Keratinocyte (primary cell): ENCODE results near the gene ECE2. TPM values are rescaled to one million over a fixed set of nuclear protein-coding genes. Genes with fewer than 3 reads are reported as not detected.

Source experiments
- DNase-seq: peaks from one replicate; pipeline ENCODE4 v3.0.0-alpha.2; 2011; ENCODE audit warnings: low read depth, missing footprints, low spot score
- FAIRE-seq: peaks from 2 replicates; lab custom pipeline; 2011; peaks lifted over from hg19 to GRCh38; lab: Jason Lieb, UNC
- H2AFZ ChIP-seq: 2 replicates; pipeline ENCODE4 v1.6.0; 2012; ENCODE audit warnings: low read length, control low read depth, inconsistent platforms; ENCODE audit not compliant: control insufficient read depth
- H3K27ac ChIP-seq: 2 replicates; pipeline ENCODE4 v1.5.1; 2011; ENCODE audit warnings: low read length; ENCODE audit not compliant: control insufficient read depth, insufficient read depth
- H3K27me3 ChIP-seq: 3 replicates; pipeline ENCODE4 v1.6.0; 2011; ENCODE audit warnings: low read length; ENCODE audit not compliant: control insufficient read depth, insufficient read depth; ENCODE audit errors: extremely low read depth
- H3K36me3 ChIP-seq, 2 experiments: 2 replicates in 1 of 2; 3 replicates in 1 of 2; pipeline ENCODE4 v1.5.1; 2011; ENCODE audit warnings: low read length in 2 of 2, mild to moderate bottlenecking in 1 of 2; ENCODE audit not compliant: control insufficient read depth in 2 of 2, insufficient read depth in 2 of 2; ENCODE audit errors: extremely low read depth in 1 of 2
- H3K4me1 ChIP-seq: 3 replicates; pipeline ENCODE4 v1.5.1; 2011; ENCODE audit warnings: low read length; ENCODE audit not compliant: control insufficient read depth, insufficient read depth; ENCODE audit errors: extremely low read depth
- H3K4me2 ChIP-seq: 3 replicates; pipeline ENCODE4 v1.6.0; 2011; ENCODE audit warnings: low read depth, low read length; ENCODE audit not compliant: control insufficient read depth, insufficient read depth; ENCODE audit errors: extremely low read depth
- H3K4me3 ChIP-seq, 3 experiments: fragments of 200-600 bp in 1 of 3; sonication (generic) in 1 of 3; 2 replicates in 2 of 3; 3 replicates in 1 of 3; pipeline ENCODE4 v1.5.1; 2011 to 2016; ENCODE audit warnings: low read length in 3 of 3, mild to moderate bottlenecking in 3 of 3, control low read depth in 2 of 3, inconsistent platforms in 1 of 3, low read depth in 1 of 3, mixed read lengths in 1 of 3, mixed run types in 1 of 3, moderate library complexity in 1 of 3; ENCODE audit not compliant: control insufficient read depth in 2 of 3, insufficient read depth in 2 of 3; ENCODE audit errors: extremely low read depth in 1 of 3
- H3K79me2 ChIP-seq: 2 replicates; pipeline ENCODE4 v1.6.0; 2012; ENCODE audit warnings: low read length; ENCODE audit not compliant: control insufficient read depth, insufficient read depth
- H3K9ac ChIP-seq: 3 replicates; pipeline ENCODE4 v1.6.0; 2011; ENCODE audit warnings: low read length; ENCODE audit not compliant: control insufficient read depth, insufficient read depth; ENCODE audit errors: extremely low read depth
- H3K9me1 ChIP-seq: 3 replicates; pipeline ENCODE4 v1.6.0; 2011; ENCODE audit warnings: low read length; ENCODE audit not compliant: control insufficient read depth, insufficient read depth; ENCODE audit errors: extremely low read depth
- H3K9me3 ChIP-seq: 2 replicates; pipeline ENCODE4 v1.5.1; 2012; ENCODE audit warnings: low read depth, low read length; ENCODE audit not compliant: control insufficient read depth
- H4K20me1 ChIP-seq: 3 replicates; pipeline ENCODE4 v1.6.0; 2011; ENCODE audit warnings: low read length; ENCODE audit not compliant: control insufficient read depth, insufficient read depth; ENCODE audit errors: extremely low read depth
- CTCF ChIP-seq, 3 experiments: IDR thresholded peaks in 1 of 3; conservative IDR thresholded peaks in 1 of 3; optimal IDR thresholded peaks in 1 of 3; 2 replicates in 2 of 3; 3 replicates in 1 of 3; pipeline versions ENCODE3 to v1.5.1; 2011; ENCODE audit warnings: low read length in 3 of 3, mild to moderate bottlenecking in 3 of 3, moderate library complexity in 2 of 3, control low read depth in 1 of 3, inconsistent platforms in 1 of 3; ENCODE audit not compliant: insufficient read depth in 2 of 3; ENCODE audit errors: extremely low read depth in 1 of 3
- EZH2 ChIP-seq: IDR thresholded peaks from one replicate; pipeline ENCODE4 v1.6.1; 2012; ENCODE audit warnings: inconsistent platforms, mild to moderate bottlenecking, low read length, moderate library complexity
- dilution Hi-C: fragments of 300-500 bp; cut with MboI; formaldehyde crosslinking; loops from one replicate; pipeline ENCODE4 v1.7.0; 2020; ENCODE audit warnings: low sequenced_read_pairs; ENCODE audit not compliant: extremely low pct_ligation_motif_present
- polyA plus RNA-seq, 5 experiments: library from polyadenylated mRNA; depleted of rRNA in 3 of 5; stranded (reverse) in 3 of 5; stranded (forward) in 1 of 5; unstranded in 1 of 5; fragments of >200 nt; gene quantifications; 1 replicate in 1 of 5; 2 replicates in 3 of 5; 3 replicates in 1 of 5; pipeline versions ENCODE4 v1.2.1 to v1.2.3, GENCODE V29; 2011 to 2012; ENCODE audit warnings: missing spikeins in 2 of 5, low read depth in 1 of 5, low replicate concordance in 1 of 5

ECE2 gene
- polyA plus RNA-seq, 1 donor (not counting 4 experiments of a cell fraction or from before 2014, with no cell fraction given), result not detected

GRCh38 chr3:184277366-184277765, 1.5 kb downstream of the ECE2 start:
- Histone ChIP-seq H2AFZ (no peak overlapping the region), H4K20me1 (no peaks in the 10 kb centered on the region), H3K27me3 (peaks cover 40% of the 10 kb centered on the region), H3K79me2 (no peaks in the 10 kb centered on the region), H3K4me3 (no peak overlapping the region), H3K27ac (no peak overlapping the region), H3K36me3 (no peaks in the 10 kb centered on the region), H3K4me2 (no peak overlapping the region), H3K9me3 (no peaks in the 10 kb centered on the region), H3K4me1 (no peaks in the 10 kb centered on the region), H3K9me1 (no peaks in the 10 kb centered on the region), H3K9ac (no peak overlapping the region)
- dilution Hi-C loops, result no loop called here
- no peak for FAIRE-seq
- no peak for DNase-seq
- TF ChIP-seq EZH2, result no peak
- no peak for TF ChIP-seq CTCF (optimal IDR thresholded peaks at IDR 0.05 in 1 of 3, IDR thresholded peaks at IDR 0.05 in 1 of 3, conservative IDR thresholded peaks at IDR 0.05 in 1 of 3; ENCODE audit: extremely low read depth in 1 of 3, insufficient read depth in 2 of 3, low read length in 3 of 3)

GRCh38 chr3:184282941-184283340, 7.1 kb downstream of the ECE2 start:
- no peak for TF ChIP-seq CTCF (optimal IDR thresholded peaks at IDR 0.05 in 1 of 3, IDR thresholded peaks at IDR 0.05 in 1 of 3, conservative IDR thresholded peaks at IDR 0.05 in 1 of 3; ENCODE audit: extremely low read depth in 1 of 3, insufficient read depth in 2 of 3, low read length in 3 of 3)
- no peak for TF ChIP-seq EZH2
- no peak overlapping the region for H3K27ac ChIP-seq
- H3K27me3 ChIP-seq, result peaks cover 6% of the 10 kb centered on the region
- H3K4me2 ChIP-seq, result no peak overlapping the region
- H3K36me3 ChIP-seq, result no peaks in the 10 kb centered on the region
- H3K9ac ChIP-seq, result no peak overlapping the region
- dilution Hi-C loops, result no loop called here
- no peak for DNase-seq
- H3K79me2 ChIP-seq, result no peaks in the 10 kb centered on the region
- no peaks in the 10 kb centered on the region for H4K20me1 ChIP-seq
- H3K4me1 ChIP-seq, result no peaks in the 10 kb centered on the region
- H3K9me3 ChIP-seq, result no peaks in the 10 kb centered on the region
- no peak for FAIRE-seq
- H2AFZ ChIP-seq, result no peak overlapping the region
- no peaks in the 10 kb centered on the region for H3K9me1 ChIP-seq
- H3K4me3 ChIP-seq, result no peak overlapping the region
